ENCODE measurements around the gene LFNG.

- TF ChIP-seq CTCF (IDR thresholded peaks at IDR 0.05) (no peak), EP300 (IDR thresholded peaks at IDR 0.05) (no peak), POLR2AphosphoS2 (conservative IDR thresholded peaks at IDR 0.05; ENCODE audit: low read length) (no peak), CHD4 (IDR thresholded peaks at IDR 0.05; ENCODE audit: borderline replicate concordance) (no peak), POLR2A (IDR thresholded peaks at IDR 0.05; ENCODE audit: low read length) (no peak), ZFP36 (IDR thresholded peaks at IDR 0.05; ENCODE audit: borderline replicate concordance, partially characterized antibody) (peak; percentile 85)
Measured at GRCh38 chr7:2470204-2471021, 49.2 kb upstream of the LFNG start.
